SK-N-SH (cell line): ENCODE results near the gene SNRPD1.

Experiments
- CTCF ChIP-seq: fragments of 200-600 bp; sonication (generic); IDR thresholded peaks from 2 replicates; pipeline ENCODE4 v1.6.1; 2017; ENCODE audit warnings: antibody characterized with exemption, mild to moderate bottlenecking, moderate library complexity
- FOXM1 ChIP-seq: IDR thresholded peaks from 2 replicates; pipeline ENCODE4 v1.4.0; 2012; ENCODE audit warnings: low read depth, mild to moderate bottlenecking
- GATA2 ChIP-seq: sonication (generic); formaldehyde crosslinking; IDR thresholded peaks from 2 replicates; pipeline ENCODE4 v1.5.0; 2020; ENCODE audit warnings: mild to moderate bottlenecking, missing genetic modification reagents
- POLR2AphosphoS5 ChIP-seq: IDR thresholded peaks from 2 replicates; pipeline ENCODE4 v1.6.1; 2012; ENCODE audit warnings: low read depth, low read length
- SIN3A ChIP-seq: IDR thresholded peaks from 2 replicates; pipeline ENCODE4 v1.6.1; 2012; ENCODE audit warnings: low read depth, mild to moderate bottlenecking, low read length, moderate library complexity, borderline replicate concordance
- YY1 ChIP-seq: IDR thresholded peaks from 2 replicates; pipeline ENCODE4 v1.4.0; 2012; ENCODE audit warnings: low read depth, mild to moderate bottlenecking
- TF ChIP-seq, protein P1 (sequence below): fragments of 150-350 bp; IDR thresholded peaks from 2 replicates; pipeline ENCODE4 v1.6.1; 2017; ENCODE audit warnings: antibody characterized with exemption, low read length, low read depth, borderline replicate concordance

GRCh38 chr18:21682371-21683051 is 70.4 kb downstream of the SNRPD1 start:
- TF ChIP-seq YY1 = no peak
- TF ChIP-seq, protein P1, sequence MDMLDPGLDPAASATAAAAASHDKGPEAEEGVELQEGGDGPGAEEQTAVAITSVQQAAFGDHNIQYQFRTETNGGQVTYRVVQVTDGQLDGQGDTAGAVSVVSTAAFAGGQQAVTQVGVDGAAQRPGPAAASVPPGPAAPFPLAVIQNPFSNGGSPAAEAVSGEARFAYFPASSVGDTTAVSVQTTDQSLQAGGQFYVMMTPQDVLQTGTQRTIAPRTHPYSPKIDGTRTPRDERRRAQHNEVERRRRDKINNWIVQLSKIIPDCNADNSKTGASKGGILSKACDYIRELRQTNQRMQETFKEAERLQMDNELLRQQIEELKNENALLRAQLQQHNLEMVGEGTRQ = no peak
- no peak for TF ChIP-seq SIN3A
- TF ChIP-seq CTCF = no peak
- no peak for TF ChIP-seq GATA2
- no peak for TF ChIP-seq POLR2AphosphoS5
- TF ChIP-seq FOXM1 = no peak
